IPS DF 4.7 (cell line): ENCODE measurements around the gene PLXNB2.

Experiments
- DNase-seq: peaks from one replicate; pipeline ENCODE4 v3.0.0-alpha.2; 2013; ENCODE audit warnings: low spot score; ENCODE audit errors: extremely low read depth

The PLXNB2 gene

DNA sequence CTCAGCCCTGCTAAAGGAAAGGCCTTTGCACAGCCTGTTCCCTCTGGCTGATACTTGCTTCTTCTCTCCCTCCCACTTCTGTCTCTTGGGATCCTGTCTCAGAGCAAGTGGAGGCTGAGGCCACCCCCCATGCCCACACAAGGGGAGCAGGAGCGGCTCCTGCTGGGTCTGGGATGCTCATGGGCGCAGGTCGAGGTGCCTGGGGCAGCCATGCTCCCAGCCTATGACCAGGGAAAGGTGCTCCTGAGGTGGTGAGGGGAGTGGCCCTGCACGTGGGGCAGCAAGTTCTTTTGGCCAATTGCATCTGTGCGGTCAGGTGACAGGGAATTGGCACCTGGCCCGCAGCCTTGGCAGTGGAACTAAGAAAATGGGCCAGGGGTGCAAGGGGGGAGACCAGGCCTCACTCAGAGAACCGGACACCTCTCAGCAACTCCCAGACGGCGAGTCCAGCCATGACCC lies 38.8 kb downstream of the PLXNB2 start:
- no peak for DNase-seq

DNA sequence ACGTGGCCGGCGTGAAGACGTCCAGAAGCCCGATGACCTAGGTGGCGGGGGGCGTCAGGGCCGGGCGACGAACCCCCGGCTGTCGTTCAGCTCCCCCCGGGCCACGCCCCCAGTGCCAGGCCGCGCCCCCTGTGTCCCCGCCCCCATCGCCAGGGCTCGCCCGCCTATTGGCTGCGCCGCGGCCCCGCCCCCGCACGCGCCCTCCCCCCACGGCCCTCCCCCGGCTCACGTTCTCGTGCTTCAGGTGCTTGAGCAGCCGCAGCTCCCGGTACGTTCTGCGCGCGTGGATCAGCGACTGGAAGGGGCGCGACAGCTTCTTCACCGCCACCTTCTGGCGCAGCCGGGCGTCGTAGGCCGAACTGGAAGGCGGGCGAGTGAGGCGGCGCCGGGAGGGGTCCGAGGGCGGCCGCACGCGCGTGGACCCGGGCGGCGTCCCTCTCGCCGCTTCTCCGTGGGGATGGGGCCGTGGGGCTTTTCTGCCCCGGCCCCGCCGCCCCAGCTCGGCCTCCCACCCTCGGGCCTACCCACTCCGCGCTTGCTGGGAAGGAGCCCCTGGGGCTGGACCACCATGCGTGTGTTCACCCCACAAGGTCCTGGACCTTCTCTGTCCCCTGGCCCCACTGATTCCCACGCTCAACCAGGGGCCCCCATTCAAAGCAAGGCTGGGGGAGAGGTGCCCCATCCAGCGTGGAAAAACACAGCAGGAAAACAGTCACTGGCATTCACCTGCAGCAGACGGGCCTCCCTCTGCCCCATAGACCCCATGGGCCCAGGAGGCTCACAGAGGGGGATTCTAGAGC lies 39.7 kb downstream of the PLXNB2 start:
- no peak for DNase-seq

DNA sequence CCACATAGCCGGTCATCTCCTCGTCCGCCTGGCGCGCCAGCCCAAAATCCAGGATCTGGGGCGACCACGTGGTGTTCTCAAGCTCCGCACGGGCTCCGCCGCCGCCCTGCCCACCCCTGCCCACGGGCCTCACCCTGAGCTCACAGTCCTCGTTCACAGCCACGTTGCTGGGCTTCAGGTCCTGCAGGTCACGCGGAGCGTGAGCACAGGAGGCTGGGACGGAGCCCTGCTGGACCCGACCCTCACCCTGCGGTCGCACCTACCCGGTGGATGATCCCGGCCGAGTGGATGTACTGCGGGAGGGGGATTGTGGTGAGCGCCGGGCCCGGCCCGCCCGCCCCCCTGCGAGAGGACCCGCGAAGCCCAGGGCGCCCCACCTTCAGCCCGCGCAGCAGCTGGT lies 40.5 kb downstream of the PLXNB2 start:
- DNase-seq, result no peak

DNA sequence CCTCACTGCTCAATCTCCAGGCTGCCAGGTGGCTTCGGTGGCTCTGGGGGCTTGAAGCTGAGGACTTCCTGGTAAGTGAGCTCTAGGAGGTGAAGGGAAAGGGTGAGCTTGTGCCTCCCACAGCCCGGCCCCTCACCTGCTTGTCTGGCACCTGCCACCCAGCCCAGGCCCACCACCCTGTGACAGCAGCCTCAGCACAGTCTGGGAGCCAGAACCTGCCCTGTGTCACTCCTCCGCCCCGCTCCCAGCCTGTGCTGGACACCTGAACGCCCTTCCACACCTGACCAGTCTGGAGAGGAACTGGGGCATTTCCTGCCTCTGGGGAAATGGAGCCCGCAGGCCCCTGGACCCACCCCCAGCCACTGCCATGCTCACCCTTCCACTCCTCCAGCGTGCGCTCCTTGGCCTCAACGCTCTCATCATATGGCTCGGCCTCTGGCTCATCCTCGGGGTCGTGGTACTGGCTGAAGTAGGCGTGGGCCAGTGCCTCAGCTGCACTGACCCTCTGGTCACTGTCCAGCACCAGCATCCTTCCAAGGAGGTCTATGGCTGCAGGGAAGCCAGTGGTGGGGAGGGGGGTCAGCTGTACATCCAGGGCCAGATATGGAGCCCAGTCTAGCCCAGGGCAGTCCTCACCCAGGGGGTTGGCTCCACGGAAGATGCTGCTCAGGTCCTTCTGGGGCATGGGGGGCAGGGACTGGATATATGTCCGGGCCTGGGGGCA lies 42.3 kb downstream of the PLXNB2 start:
- no peak for DNase-seq

DNA sequence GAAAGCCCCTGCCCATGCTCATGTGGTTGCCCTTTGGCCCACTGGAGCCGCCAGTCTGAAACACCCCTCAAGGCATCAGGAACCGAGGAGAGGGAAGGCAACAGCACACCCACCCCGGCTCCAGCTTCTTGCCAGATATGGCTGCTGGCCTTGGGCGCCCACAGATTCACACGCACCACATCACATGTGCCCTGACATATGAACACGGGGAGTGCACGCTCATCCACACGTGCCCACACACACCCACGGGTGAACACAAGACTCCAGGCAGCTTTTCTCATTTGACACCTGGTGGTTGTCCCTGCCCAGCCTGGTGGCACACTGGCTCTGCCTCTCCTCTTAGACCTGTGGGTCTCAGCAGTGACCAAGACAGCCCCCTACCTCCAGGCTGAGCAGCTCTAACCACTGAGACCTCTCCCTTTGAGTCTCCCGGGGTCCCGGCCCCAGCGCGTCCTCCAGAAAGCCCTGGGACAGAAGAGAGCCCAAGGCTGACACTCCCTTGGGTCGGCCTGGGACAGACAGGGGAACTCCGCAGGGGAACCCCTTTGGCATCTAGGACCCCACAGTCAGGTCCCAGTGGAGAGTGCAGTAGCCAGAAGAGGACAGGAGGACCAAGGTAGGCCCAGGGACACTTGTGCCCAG lies 43.2 kb downstream of the PLXNB2 start:
- DNase-seq, result no peak

DNA sequence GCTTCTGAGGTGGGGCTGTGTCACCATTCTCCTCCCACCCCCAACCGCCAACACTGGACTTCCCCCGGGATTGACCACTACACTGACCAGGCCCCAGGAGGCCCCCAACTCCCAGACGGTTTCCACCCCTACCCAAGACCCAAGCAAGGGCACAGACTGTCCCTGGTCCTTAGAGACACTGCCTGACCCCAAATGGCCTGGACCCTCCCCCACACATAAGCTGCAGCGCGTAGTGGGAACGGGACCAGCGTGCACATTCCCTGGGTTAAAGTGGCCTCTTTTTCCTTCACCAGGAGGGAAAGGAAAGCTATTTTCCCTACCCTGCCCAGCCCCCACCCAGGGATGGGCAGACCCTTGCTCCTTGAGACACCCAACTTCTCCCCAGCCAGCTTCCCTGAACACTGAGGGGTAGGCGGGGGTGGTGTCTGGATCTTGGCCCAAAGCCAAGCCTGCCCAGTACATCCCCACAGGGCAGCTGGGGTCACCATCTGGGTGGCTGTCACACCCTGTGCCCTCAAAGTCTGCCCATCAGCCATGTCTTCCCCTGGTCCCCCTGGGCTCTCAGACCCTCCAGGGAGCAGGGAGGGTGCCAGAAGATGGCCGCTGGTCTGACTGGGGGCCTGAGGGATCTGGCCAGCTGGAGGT lies 44.4 kb downstream of the PLXNB2 start:
- no peak for DNase-seq

DNA sequence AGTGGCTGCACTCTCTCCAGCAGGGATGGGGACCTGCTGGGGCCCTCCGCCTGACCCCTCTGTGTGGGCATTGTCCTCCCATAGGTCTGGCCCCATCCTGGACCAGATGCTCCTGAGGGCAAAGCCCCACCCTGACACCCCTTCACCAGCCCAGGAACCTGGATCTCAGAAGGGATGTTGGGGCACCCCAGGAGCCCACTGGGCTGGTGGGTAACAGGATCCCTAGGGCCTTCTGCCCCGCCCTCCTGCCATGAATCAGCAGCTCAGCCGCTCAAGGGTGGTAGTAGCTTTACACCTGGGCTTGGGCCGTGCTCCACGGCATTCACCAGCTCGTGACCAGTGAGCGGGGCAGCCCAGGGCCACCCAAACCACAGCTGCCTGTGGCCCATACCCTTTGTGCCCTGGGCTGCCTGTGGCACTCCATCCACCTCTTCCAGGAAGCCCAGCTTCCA lies 45.0 kb downstream of the PLXNB2 start:
- DNase-seq, result no peak

DNA sequence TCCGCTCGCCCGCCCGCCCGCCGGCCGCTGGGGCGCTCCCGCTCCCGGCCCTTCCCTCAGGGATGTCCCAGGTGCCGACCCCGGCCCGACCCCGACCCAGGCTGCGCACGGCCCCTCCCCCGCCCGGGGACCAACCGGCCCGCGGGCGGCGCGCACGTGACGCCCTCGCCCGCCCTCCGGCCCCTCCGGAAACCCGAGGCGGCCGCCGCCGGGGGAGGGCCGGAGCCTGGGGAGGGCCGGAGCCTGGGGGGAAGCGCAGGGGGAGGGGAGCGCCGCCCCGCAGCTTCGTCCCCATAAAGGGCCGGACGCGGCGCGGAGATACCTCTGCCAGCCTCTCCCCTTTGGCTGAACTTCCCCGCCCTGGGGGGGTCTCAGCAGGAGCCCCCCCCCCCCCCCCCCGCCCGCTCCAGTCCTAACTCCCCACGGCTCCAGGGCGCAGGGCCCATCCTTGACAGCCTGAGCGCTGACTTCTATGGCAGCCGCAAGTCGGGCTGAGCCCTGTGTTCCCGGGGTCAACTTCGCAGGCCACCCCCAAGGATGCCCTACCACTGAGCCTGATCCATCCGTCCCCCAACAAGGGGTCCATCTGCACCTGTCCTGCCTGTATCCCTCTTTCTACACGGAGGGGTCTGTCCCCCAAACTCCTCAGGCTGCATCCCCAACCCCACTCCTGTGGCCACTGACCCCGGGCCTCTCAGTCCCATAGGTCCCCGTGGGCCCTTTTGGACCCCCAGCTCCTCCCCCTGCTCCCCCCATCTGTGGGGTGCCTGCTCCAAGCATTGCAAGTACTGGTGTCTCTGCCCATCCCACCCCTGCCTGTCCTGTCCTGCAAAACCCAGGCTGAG lies 45.6 kb downstream of the PLXNB2 start, which contains the start of gene MAPK12:
MAPK12 (minus strand) TSS at position 69 of the 845 bp plus-strand sequence. CDS start 174 bp downstream, outside the sequence.
- DNase-seq, result no peak

DNA sequence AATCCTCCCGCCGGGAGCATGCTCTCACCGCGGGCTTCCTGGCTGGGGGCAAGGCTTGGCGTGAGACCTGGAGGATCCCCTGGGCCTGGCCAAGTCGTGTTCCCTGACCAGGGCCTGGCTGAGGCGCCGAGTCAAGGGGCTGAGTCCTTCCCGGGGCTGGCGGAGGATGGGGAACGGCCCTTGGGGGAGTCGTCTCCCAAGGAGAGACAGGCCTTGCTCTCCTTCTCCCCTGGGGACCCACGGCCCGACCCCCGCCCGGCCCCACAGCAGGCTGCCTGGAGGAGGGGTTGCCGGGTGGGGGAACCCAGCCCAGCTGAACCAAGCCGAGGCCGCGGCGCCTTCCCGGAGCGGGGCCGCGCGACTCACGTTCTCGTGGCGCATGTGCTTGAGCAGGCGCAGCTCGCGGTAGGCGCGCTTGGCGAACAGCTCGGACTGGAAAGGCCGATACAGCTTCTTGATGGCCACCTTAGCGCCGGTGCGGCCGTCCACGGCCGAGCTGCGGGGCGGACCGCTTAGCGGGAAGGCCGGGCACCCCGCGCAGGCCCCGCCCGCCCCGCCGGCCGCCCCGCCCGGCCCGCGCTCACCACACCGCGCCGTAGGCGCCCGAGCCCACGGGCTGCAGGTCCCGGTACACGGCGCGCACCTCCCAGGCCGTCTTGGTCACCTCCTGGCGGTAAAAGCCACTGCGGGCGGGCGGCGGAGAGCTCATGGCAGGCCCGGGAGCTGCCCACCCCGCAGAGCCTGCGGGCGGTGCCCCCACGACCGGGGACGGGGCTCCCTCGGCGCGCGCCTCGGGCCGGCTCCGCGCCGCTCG lies 46.4 kb downstream of the PLXNB2 start:
- DNase-seq, result no peak

DNA sequence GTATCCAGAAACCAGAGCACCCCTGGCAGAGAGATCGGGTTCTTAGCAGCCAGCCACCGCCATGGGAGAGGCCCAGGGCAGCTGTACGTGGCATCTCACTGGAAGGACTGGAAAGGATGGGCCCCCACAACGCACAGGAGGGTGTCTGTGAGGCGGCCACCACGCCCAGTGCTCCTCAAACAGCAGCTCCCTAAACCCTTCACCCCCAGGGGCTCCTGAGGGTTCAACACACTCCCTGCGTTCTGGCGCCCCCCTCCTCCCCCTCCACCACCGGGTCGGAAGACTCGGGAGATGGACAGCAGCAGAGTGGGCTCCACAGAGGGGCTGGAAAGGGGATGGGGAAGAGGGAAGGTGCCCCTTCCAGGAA lies 47.0 kb downstream of the PLXNB2 start:
- no peak for DNase-seq

DNA sequence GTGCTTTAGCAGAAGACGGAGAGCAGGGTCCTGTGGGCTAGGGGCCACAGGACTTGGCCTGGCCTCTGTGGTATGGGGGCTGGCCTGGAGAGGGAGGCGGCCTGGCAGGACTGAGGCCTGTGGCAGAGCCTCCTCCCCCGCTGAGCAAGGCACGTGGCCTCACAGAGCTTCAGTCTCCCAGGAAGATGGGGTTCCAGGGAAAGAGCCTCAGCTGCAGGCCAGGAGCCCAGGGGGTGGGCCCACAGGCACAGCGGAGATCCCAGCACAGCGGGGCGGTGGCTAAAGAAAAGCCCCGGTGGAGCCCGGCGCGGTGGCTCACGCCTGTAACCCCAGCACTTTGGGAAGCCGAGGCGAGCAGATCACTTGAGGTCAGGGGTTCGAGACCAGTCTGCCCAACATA lies 48.1 kb downstream of the PLXNB2 start:
- DNase-seq, result no peak

DNA sequence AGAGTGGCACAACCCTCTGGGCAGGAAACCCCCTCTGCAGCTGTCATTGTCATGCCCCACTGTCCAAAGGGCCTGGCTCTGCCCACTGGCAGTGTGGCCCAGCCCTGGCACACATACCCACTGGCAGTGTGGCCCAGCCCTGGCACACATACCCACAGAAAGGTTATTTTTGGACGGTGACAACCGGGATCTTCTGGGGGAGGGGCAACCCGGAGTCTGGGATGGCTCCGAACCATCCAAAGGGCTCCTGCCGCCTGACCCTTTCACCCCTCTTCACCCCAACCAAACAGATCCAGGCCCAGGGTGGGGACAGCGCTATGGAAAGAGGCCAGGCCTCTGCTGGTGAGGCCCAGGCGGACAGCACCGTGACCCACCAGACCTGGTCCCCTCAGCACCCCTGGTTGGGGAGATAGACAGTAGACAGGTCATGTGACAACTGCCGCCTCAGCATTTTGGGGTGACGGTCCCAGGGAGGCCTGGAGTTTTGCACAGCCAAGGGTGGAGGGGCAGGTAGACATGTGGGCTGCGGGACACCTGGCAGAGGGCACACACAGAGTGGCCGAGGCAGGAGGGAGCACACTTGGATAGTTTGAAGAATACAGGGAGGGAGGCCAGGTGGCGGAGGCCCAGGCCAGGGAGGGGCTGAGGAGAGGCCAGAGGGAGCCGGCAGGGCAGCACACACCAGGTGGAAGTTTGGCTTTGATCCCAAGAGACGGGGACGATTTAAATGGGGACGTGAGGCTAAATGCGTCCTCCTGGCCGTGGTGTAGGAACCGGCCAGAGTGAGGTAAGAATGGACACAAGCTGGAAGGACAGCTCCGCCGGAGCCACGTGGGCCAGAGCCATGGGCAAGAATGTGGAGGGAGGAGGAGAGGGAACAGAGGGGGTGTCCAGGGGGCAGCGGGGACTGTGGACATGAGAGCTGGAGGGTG lies 48.8 kb downstream of the PLXNB2 start:
- no peak for DNase-seq

DNA sequence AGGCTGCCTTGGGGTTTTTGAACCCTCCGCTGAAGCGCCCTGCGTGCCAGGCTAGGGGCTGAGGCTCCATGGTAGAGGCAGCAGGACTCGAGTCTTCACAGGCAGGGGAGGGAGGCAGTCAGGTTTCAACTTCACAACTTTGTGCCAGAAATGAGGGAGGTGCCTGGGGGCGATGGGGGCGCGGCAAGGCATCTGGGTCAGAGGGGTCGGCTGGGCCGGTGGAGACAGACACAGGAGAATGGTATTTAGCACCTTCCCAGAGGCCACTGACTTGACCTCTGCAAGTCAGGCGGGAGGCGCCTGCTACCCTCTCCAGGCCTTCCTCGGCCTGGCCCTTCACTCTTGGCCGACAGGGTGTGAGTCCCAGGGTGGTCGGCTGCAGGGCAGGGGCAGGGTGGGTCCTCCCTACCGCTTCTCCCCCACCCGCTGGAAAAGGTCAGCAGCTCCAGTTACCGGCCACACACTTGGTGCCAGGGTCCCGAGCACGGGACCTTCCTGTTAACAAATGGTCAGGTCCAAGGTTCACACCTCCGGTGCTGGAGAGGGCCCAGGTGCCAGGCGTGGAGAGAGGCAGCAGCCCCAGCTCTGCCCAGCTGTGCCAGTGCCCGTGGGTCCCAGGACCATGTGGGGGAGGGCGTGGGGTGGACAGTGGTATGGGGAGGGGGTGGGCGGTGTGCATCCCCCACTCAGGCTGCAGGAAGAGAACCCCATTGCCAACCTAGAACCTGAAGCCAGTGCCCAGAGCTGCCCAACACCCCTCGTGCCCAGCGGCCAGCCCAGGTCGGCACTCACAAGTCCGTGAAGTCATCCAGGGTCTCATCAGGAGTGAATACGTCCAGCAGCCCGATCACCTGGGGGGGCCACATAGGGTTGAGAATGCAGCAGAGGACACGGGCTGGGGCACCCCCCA lies 49.7 kb downstream of the PLXNB2 start:
- no peak for DNase-seq

DNA sequence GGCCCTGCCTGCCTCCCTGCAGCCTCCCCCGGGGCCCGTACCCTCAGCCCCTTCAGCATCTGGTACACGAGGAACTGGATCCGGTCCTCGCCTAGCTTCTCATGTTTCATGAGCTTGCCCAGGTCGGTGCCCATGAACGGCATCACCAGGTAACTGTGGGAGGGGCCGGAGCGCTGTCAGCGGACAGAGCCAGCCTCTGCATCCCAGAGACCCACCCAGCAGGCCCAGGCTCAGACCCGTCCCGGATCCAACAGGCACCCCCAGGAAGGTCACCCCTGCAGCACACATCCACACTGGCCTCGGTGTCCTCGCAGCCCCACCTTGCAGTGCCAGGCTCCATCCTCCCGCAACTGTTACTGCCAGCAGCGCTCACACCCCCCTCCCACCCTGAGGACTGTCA lies 50.4 kb downstream of the PLXNB2 start:
- no peak for DNase-seq

DNA sequence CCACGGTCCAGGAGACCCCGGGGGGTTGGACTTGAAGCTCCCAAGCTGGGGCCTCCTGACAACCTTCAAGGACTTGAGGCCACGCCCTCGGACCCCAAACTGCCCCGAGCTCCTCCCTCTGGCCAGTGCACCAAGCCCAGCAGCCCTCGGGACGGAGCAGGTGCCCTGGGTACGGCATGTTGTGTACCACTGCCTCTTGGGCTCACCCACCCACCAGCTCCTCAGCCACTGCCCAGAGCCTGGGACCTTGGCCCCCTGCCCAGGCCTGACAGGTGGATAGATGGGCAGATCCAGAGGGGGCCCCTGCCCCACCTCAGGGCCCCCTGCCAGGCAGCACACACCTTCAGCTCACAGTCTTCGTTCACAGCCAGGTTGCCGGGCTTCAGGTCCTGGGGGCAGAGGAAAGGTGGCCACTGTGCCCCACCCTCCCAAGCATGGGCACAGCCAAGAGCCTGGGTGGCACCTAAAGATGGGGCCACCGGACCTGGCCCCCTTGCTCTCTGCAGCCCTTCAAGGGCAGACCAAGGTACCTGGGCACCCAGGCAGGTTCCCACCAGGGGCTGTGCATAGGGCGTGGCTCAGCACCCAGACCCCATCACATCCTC lies 51.1 kb downstream of the PLXNB2 start:
- no peak for DNase-seq

DNA sequence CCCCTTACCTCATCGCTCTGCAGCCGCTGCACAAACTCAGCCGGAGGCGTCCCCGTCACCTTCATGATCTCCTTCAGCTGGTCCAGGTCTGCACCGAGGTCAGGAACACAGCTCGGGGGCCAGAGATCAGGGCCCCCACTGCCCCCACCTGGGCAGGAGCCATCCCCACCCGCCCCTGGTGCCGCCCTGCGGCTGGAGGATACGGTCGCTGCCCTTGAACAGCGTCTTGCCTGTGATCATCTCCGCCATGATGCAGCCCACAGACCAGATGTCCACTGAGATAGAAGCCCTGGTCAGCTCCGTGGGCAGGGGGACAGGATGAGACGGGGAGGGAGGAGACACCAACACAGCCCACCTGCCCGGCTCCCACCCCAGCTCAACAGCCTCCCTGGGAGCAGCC lies 51.8 kb downstream of the PLXNB2 start:
- no peak for DNase-seq

DNA sequence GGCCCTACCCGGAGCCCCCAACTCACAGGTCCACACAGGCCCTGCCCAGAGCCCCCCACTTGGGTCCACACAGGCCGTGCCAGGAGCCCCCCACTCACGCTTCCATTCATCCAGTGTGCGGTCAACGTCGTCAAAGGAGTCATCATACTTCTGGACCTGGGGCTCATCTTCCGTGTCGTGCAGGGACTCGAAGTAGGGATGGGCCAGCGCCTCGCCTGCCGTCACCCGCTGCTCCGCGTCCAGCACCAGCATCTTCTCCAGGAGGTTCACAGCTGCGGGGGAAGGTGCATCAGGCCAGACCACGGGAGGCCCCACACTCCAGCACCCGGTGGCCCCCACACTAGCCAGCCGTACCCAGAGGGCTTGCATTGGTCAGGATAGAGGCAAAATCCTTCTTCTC lies 52.3 kb downstream of the PLXNB2 start:
- DNase-seq, result no peak
